Esophagus mucosa (tissue), 1 donor: Measurements from ENCODE around the gene FERMT3. TPM values are rescaled to one million over a fixed set of nuclear protein-coding genes. Genes with fewer than 3 reads are reported as not detected.

ENCODE experiments used
- ATAC-seq: fragments of 200-7000 bp; cut with Tn5 transposase; one replicate; pipeline ENCODE4 v1.9.1; 2020
- total RNA-seq: library from RNA; stranded (reverse); gene quantifications from one replicate; pipeline ENCODE4 v1.2.4, GENCODE V29; 2023
- donor health status: DM: yes; HTN: yes; CAD: no.

The FERMT3 gene
- total RNA-seq, 1 donor from 2014 or later: 2.4 TPM

DNA sequence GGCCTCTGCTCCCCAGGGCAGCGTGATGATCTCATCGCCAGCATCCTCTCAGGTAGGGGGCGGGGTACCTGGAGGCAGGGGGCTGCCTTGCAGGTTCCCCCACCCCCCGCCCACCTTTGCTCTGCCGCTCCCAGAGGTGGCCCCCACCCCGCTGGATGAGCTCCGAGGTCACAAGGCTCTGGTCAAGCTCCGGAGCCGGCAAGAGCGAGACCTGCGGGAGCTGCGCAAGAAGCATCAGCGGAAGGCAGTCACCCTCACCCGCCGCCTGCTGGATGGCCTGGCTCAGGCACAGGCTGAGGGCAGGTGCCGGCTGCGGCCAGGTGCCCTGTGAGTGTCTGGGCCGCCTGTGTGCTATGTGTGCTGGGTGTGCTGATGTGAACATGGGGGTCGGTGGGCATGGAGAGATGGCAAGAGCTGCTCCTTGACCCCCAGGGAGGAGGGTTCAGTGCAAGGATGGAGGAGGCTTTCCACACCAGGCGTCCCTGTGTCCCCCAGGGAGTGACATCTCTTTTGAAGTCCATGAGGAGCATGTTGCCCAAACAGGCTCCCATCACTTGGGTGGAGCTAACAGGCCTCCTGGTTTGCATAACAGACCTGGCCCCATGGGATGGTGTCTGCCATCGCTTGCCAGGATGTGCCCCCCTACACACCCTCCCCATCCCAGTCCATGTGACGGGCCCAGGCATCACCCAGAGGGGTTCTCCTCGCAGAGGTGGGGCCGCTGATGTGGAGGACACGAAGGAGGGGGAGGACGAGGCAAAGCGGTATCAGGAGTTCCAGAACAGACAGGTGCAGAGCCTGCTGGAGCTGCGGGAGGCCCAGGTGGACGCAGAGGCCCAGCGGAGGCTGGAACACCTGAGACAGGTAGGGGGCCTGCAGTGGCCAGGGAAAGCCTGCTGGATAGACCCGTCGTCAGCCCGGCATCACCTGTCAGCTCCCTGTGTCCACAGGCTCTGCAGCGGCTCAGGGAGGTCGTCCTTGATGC, 58.9 kb downstream of the FERMT3 start:
- no peak for ATAC-seq

DNA sequence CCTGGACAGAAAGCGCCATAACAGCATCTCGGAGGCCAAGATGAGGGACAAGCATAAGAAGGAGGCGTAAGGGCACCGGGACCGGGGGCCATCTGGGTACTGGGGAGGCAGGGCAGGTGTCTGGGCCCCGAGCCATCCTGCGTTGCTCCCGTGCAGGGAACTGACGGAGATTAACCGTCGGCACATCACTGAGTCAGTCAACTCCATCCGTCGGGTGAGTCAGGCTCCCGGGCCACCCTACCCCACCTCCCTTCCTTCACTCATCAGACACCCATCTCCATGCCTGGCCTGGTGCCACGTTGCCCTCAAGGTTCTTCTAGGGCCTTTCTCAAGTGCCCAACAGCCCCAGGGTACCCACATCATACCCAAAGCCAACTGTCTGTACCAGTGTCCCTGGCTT, 59.8 kb downstream of the FERMT3 start:
- no peak for ATAC-seq

DNA sequence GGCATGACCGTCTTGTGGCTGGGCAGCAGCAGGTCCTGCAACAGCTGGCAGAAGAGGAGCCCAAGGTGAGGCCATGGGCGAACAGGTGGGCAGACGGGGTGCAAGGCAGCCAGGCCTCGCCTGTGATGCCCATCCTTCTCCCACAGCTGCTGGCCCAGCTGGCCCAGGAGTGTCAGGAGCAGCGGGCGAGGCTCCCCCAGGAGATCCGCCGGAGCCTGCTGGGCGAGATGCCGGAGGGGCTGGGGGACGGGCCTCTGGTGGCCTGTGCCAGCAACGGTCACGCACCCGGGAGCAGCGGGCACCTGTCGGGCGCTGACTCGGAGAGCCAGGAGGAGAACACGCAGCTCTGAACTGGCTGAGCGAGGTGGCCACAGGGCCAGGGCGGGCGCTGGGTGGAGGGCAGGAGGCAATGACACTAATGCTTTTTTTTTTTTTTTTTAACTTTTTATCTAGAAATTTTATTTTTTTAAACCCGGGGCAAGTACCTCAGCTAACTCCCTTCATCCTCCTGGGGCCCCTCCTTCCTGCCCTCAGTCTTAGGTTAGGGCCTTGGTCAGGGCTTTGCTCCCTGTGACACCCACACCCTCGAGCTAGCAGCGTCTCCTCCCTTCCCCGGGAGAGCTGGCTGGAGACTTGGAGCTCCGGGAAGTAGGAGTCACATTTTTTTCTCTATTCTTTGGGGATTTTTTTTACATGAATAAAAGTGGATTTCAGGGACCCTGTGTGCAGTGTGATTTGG, 60.9 kb downstream of the FERMT3 start:
- ATAC-seq: peak; percentile 36

DNA sequence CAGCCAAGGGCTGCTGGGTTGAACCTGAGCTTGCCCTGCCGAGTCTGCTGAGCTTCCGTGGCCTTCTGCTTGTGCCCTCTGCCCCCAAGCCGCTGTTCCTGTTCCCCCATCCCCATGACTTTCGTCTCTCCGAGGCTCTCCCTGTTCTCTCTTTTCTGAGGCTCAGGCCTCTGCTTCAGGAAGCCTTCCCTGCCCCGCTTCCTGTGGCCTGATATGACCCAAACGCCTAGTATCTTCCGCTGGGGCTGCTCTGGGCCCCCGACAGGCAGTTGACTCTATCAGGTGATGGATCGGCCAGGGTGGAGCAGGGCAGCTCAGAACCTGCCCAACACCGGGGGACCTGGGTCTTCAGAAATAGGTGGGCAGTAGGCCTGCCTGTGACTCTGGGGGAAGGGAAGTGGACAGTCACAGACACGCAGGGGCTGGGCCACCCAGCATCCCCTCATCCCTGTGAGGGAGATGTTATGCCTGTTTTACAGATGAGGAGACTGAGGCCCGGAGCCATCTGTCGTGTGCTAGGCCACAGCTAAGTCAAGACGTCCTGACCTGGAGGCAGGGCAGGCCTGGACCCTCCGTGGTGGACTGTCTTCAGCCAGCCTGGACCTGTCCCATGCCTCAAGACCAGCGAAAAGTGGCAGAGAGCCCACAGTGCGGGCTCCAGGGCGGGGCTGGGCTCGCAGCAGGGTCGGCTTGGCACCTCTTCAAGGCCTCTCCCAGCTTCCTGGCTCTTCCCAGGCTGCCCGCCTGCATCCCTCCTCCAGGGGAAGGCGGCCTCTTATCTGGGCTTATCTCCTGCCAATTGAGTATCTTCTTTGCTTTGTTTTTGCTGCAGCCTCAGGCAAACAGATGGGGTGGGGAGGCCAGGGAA, 61.7 kb downstream of the FERMT3 start:
- no peak for ATAC-seq

DNA sequence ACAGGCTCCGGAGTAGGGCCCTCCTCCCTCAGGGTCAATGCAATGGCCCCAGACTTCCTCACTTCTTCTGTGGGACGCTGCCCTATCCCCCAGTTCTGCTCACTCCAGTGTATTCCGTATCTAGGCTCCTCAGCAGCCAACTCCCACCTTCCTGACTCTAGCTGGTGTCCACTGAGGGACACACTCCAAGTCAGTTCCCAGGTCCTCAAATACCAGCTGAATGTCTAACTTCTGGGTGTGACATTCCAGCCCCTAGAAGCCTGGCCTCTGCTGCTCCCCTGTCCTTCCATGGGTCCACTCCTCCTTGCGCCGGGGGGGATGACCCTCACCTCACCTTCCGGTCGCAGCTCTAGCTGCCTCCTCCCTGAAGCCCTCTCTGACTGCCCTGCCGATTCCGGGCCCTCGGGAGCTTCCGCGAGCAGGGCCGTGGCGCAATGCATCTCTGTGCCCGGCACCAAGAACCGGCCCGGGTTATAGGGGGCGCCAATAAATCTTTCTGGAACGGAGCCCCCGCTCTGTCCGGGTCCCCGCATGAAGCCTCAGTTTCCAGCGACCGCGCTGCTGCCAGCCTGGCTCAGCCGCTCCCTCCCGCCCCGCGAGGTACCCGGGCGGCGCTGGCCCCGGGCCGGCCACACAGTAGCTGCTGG, 62.5 kb downstream of the FERMT3 start:
- ATAC-seq: peak; percentile 1

DNA sequence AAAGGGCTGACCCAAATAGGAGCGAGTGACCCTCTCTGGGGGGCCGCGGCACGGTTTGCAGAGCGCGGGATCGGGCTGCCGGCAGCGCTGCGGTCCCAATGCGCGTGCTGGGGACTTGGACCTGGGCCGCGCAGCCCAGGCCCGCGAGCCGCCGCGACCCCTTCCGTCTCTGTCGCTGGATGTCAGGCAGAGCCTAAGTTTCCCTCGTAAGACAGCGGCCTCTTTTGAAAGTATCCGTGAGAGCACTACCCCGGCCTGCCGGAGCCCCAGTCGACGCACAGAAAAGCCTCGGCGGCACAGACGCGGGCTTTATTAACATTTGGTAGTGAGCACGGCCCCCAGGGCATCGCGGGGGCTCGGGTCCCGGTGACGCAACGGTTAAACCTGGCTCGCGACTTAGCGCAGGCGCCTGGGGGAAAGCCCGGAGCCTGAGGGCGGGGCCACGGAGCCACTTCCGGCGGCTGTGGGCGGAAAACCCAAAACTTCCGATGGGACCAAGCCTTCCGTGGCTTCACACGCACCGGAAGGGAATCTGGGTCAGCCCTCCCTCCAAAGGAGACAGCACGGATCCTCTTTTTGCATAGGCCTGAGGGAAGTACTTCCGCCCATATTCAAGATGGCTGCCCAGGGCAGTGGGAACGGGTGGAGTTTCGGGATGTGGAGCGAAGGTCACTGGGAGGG, 63.2 kb downstream of the FERMT3 start:
- peak; percentile 83 for ATAC-seq

Other genes starting within 250 kb of the FERMT3 start
- gene COX8A, start 232.1 kb upstream of the FERMT3 start, total RNA-seq: 461 TPM
- gene OTUB1, start 220.3 kb upstream of the FERMT3 start, total RNA-seq: 78.9 TPM
- gene FLRT1, start 170.8 kb upstream of the FERMT3 start, total RNA-seq: not detected
- gene MACROD1, start 40.6 kb upstream of the FERMT3 start, total RNA-seq: 22.9 TPM
- 74.2 TPM for gene STIP1, start 20.6 kb upstream of the FERMT3 start, total RNA-seq
- gene TRPT1, start 19.5 kb downstream of the FERMT3 start, total RNA-seq: 25.1 TPM
- 59.9 TPM for gene NUDT22, start 19.6 kb downstream of the FERMT3 start, total RNA-seq
- gene DNAJC4, start 23.8 kb downstream of the FERMT3 start, total RNA-seq: 16.7 TPM
- 45.2 TPM for gene VEGFB, start 27.9 kb downstream of the FERMT3 start, total RNA-seq
- 40.7 TPM for gene FKBP2, start 34.4 kb downstream of the FERMT3 start, total RNA-seq
- gene PPP1R14B, start 40.2 kb downstream of the FERMT3 start, total RNA-seq: 265 TPM
- 43.9 TPM for gene PLCB3, start 44.8 kb downstream of the FERMT3 start, total RNA-seq
- gene BAD, start 77.9 kb downstream of the FERMT3 start, total RNA-seq: 45.4 TPM
- 18.5 TPM for gene GPR137, start 79.1 kb downstream of the FERMT3 start, total RNA-seq
- gene KCNK4, start 84.6 kb downstream of the FERMT3 start, total RNA-seq: not detected
- gene CATSPERZ, start 93.6 kb downstream of the FERMT3 start, total RNA-seq: 1.3 TPM
- 63.2 TPM for gene ESRRA, start 98.8 kb downstream of the FERMT3 start, total RNA-seq
- 181 TPM for gene TRMT112, start 110.8 kb downstream of the FERMT3 start, total RNA-seq
- gene PRDX5, start 111.4 kb downstream of the FERMT3 start, total RNA-seq: 331 TPM
- 4.5 TPM for gene CCDC88B, start 133.5 kb downstream of the FERMT3 start, total RNA-seq
- 36.2 TPM for gene RPS6KA4, start 152.4 kb downstream of the FERMT3 start, total RNA-seq